Measurements from ENCODE around the gene STN1.
A peak's percentile ranks its signal among the peaks of the same experiment; 100 is the strongest.
"Not testable (repeated sequence)": the region's sequence is repeated elsewhere in the genome, so short reads cannot be mapped to it uniquely, and the experiment has no call there.

STN1 gene

GRCh38 chr10:103859161-103860086, 58.6 kb downstream of the STN1 start:
- peak; percentile 66 for DNase-seq (ENCODE audit: low spot score)

- no peak for DNase-seq (ENCODE audit: low spot score)
Observed at GRCh38 chr10:103858360-103858759, 59.6 kb downstream of the STN1 start.

GRCh38 chr10:103856797-103857170, 61.2 kb downstream of the STN1 start:
- DNase-seq (ENCODE audit: low spot score): no peak

GRCh38 chr10:103855852-103856796, 61.9 kb downstream of the STN1 start:
- no peak for DNase-seq (ENCODE audit: low spot score)

- DNase-seq (ENCODE audit: low spot score): peak; percentile 71
Observed at GRCh38 chr10:103855424-103855823, 62.6 kb downstream of the STN1 start, which contains the start of gene SH3PXD2A. TSS of gene SH3PXD2A (minus strand) at chr10:103855576. CDS start at chr10:103855266, 310 bp downstream.

GRCh38 chr10:103854686-103855391, 63.1 kb downstream of the STN1 start:
- DNase-seq (ENCODE audit: low spot score): peak; percentile 54

- peak; percentile 36 for DNase-seq (ENCODE audit: low spot score)
Observed at GRCh38 chr10:103854265-103854685, 63.7 kb downstream of the STN1 start.

- no peak for DNase-seq (ENCODE audit: low spot score)
Observed at GRCh38 chr10:103853428-103854264, 64.3 kb downstream of the STN1 start.

GRCh38 chr10:103852856-103853255, 65.1 kb downstream of the STN1 start:
- DNase-seq (ENCODE audit: low spot score): no peak

GRCh38 chr10:103852189-103852711, 65.7 kb downstream of the STN1 start:
- peak; percentile 47 for DNase-seq (ENCODE audit: low spot score)

- DNase-seq (ENCODE audit: low spot score): no peak
Observed at GRCh38 chr10:103851261-103851660, 66.7 kb downstream of the STN1 start.

GRCh38 chr10:103850572-103850895, 67.5 kb downstream of the STN1 start:
- DNase-seq (ENCODE audit: low spot score): no peak

GRCh38 chr10:103849880-103850571, 68.0 kb downstream of the STN1 start:
- DNase-seq (ENCODE audit: low spot score): peak; percentile 76

GRCh38 chr10:103849212-103849877, 68.6 kb downstream of the STN1 start:
- no peak for DNase-seq (ENCODE audit: low spot score)

GRCh38 chr10:103847909-103848468, 70.0 kb downstream of the STN1 start:
- no peak for DNase-seq (ENCODE audit: low spot score)

- no peak for DNase-seq (ENCODE audit: low spot score)
Observed at GRCh38 chr10:103847346-103847745, 70.6 kb downstream of the STN1 start.

- DNase-seq (ENCODE audit: low spot score): no peak
Observed at GRCh38 chr10:103845972-103846371, 72.0 kb downstream of the STN1 start.

GRCh38 chr10:103845346-103845745, 72.6 kb downstream of the STN1 start:
- DNase-seq (ENCODE audit: low spot score): not testable (repeated sequence)

GRCh38 chr10:103843854-103844570, 74.0 kb downstream of the STN1 start:
- peak; percentile 65 for DNase-seq (ENCODE audit: low spot score)

All from AG08396 (cell line).